Stomach (tissue), 9 donors: ENCODE measurements around the gene CDH8. TPM values are rescaled to one million over a fixed set of nuclear protein-coding genes. Genes with fewer than 3 reads are reported as not detected.

Experiments used
- DNase-seq, 2 donors: peaks; one replicate each; pipeline versions ENCODE4 v3.0.0 to v3.0.0-alpha.2; 2013 to 2019
- H3K27ac ChIP-seq, 5 donors: fragments of 200-600 bp in 4 of 5; sonication (generic) in 4 of 5; one replicate each; pipeline ENCODE4 v1.5.1; 2013 to 2019; ENCODE audit warnings: mild to moderate bottlenecking in 1 of 5, moderate library complexity in 1 of 5
- H3K27me3 ChIP-seq, 3 donors: fragments of 200-600 bp; sonication (generic); one replicate each; pipeline ENCODE4 v1.5.1; 2017 to 2019; ENCODE audit warnings: mixed run types in 1 of 3
- H3K36me3 ChIP-seq, 4 donors: fragments of 200-600 bp; sonication (generic); 1 replicate in 3 of 4; 2 replicates in 1 of 4; pipeline ENCODE4 v1.5.1; 2016 to 2019
- H3K4me1 ChIP-seq, 4 donors: fragments of 200-600 bp; sonication (generic); one replicate each; pipeline ENCODE4 v1.5.1; 2016 to 2019
- H3K4me3 ChIP-seq, 4 donors: fragments of 200-600 bp; sonication (generic) in 3 of 4; one replicate each; pipeline ENCODE4 v1.5.1; 2016 to 2019; ENCODE audit warnings: mild to moderate bottlenecking in 1 of 4
- H3K9me3 ChIP-seq, 4 donors: fragments of 200-600 bp; sonication (generic); one replicate each; pipeline ENCODE4 v1.5.1; 2016 to 2019
- EP300 ChIP-seq: sonication (generic); formaldehyde crosslinking; IDR thresholded peaks from one replicate; pipeline ENCODE4 v1.6.1; 2017; ENCODE audit warnings: antibody characterized with exemption
- POLR2A ChIP-seq, 4 donors: fragments of 450-650 bp; IDR thresholded peaks; one replicate each; pipeline ENCODE4 v1.6.1; 2016; ENCODE audit warnings: antibody characterized with exemption in 4 of 4, control low read depth in 2 of 4, mild to moderate bottlenecking in 1 of 4, moderate library complexity in 1 of 4
- POLR2AphosphoS5 ChIP-seq, 3 donors: sonication (generic); formaldehyde crosslinking; IDR thresholded peaks; one replicate each; pipeline ENCODE4 v1.6.1; 2016; ENCODE audit warnings: antibody characterized with exemption in 3 of 3
- WGBS, 5 donors: extraction: QIAGEN DNeasy Blood & Tissue Kit in 3 of 5; methylation state at CpG; one replicate each; pipeline versions ENCODE4 v1.1.5 to v1.1.7; 2013 to 2018; 5-methylcytosine and 5-hydroxymethylcytosine counted together
- intact Hi-C: fragments of 100-400 bp; cut with DNase I; formaldehyde crosslinking; loops from one replicate; pipeline ENCODE4 v1.15.1; 2023; ENCODE audit warnings: low total_unique reads
- polyA plus RNA-seq, 3 donors: library from polyadenylated mRNA; stranded (reverse); fragments of 200-250 nt; gene quantifications; one replicate each; pipeline ENCODE4 v1.2.3, GENCODE V29; 2013
- total RNA-seq, 5 donors: library from RNA; depleted of rRNA; stranded (reverse); fragments of >200 nt; gene quantifications; one replicate each; pipeline versions ENCODE4 v1.1.0 to v1.2.3, GENCODE V29; 2014 to 2016
- TF ChIP-seq, protein P1 (sequence below), 7 experiments: fragments of 450-650 bp in 4 of 7; fragments of 200-600 bp in 3 of 7; sonication (generic) in 3 of 7; IDR thresholded peaks; one replicate each; pipeline ENCODE4 v1.5.1; 2016 to 2019; ENCODE audit warnings: antibody characterized with exemption in 7 of 7, control low read depth in 2 of 7, mild to moderate bottlenecking in 1 of 7
- donor health status: healthy with polysubstance abuse.
- donor health status: Bipolar disorder and iron deficiency.
- donor health status: healthy.

The CDH8 gene
- total and polyA plus RNA-seq, 8 donors, result 0.13 to 6.4 TPM; not detected in 6

DNA sequence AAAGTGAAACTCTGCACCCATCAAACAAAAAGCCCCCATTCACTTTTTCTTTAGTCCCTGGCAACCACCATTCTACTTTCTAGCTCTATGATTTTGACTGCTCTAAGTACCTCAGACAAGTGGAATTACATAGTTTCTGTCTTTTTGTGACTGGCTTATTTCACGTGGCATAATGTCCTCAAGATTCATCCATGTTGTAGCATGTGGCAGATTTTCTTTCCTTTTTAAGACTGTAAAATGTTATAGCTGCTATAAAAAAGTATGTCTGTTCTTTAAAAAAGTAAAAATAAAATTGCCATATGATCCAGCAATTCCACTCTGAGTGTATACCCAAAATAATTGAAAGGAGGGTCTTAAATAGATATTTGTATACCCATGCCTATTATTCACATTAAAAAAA is 429.7 kb downstream of the CDH8 start:
- H3K27ac ChIP-seq, result no peak overlapping the region
- no peaks in the 10 kb centered on the region for H3K36me3 ChIP-seq
- no peaks in the 10 kb centered on the region for H3K27me3 ChIP-seq
- WGBS, 5 donors, result 79 to 88% (median 81%) methylated on average over 1 of the region's 1 CpG
- intact Hi-C loops, result no loop called here
- H3K9me3 ChIP-seq, result peaks cover 0 to 11% (median 0%) of the 10 kb centered on the region in 4 donors
- H3K4me3 ChIP-seq, result no peak overlapping the region
- no peaks in the 10 kb centered on the region for H3K4me1 ChIP-seq
- TF ChIP-seq, protein P1, sequence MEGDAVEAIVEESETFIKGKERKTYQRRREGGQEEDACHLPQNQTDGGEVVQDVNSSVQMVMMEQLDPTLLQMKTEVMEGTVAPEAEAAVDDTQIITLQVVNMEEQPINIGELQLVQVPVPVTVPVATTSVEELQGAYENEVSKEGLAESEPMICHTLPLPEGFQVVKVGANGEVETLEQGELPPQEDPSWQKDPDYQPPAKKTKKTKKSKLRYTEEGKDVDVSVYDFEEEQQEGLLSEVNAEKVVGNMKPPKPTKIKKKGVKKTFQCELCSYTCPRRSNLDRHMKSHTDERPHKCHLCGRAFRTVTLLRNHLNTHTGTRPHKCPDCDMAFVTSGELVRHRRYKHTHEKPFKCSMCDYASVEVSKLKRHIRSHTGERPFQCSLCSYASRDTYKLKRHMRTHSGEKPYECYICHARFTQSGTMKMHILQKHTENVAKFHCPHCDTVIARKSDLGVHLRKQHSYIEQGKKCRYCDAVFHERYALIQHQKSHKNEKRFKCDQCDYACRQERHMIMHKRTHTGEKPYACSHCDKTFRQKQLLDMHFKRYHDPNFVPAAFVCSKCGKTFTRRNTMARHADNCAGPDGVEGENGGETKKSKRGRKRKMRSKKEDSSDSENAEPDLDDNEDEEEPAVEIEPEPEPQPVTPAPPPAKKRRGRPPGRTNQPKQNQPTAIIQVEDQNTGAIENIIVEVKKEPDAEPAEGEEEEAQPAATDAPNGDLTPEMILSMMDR (IDR thresholded peaks at IDR 0.05), result no peak
- TF ChIP-seq EP300, result no peak
- TF ChIP-seq POLR2A (IDR thresholded peaks at IDR 0.05), result no peak
- TF ChIP-seq POLR2AphosphoS5 (IDR thresholded peaks at IDR 0.05), result no peak
- DNase-seq, result no peak
